ENCODE results near the gene KIF6.

DNA sequence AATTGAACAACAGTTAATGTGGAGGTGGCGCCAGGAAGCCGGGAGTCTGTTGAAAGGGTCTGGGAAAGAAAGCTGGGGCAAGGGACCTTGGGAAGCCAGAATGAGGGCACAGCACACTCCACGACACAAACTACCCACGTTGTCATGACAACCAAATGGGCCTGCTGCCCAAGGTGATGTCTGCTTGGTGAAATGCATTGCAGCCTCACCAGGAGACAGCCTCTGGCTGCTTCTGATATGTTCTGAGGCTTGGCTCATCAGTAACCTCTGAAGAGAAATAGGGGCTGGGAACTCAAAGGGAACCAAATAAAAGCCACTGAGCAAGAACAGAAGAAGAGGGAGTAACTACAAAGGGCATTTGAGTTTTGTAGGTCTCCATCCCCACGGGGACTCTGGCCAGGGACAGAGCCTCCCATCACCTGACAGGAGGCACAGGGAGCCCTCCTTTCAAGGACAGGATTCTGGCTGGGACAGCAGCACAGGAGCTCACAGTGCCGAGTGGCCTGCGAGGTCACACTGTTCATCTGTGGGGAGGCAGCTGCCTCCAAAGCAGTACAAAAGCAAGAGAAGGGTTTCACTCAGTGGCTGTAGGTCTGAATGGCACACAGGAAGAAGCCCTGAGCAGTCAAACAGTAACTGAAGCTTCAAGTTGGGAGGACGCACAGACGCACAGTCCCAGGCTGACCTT lies 358.1 kb downstream of the KIF6 start:
- TF ChIP-seq, protein P1, sequence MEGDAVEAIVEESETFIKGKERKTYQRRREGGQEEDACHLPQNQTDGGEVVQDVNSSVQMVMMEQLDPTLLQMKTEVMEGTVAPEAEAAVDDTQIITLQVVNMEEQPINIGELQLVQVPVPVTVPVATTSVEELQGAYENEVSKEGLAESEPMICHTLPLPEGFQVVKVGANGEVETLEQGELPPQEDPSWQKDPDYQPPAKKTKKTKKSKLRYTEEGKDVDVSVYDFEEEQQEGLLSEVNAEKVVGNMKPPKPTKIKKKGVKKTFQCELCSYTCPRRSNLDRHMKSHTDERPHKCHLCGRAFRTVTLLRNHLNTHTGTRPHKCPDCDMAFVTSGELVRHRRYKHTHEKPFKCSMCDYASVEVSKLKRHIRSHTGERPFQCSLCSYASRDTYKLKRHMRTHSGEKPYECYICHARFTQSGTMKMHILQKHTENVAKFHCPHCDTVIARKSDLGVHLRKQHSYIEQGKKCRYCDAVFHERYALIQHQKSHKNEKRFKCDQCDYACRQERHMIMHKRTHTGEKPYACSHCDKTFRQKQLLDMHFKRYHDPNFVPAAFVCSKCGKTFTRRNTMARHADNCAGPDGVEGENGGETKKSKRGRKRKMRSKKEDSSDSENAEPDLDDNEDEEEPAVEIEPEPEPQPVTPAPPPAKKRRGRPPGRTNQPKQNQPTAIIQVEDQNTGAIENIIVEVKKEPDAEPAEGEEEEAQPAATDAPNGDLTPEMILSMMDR (IDR thresholded peaks at IDR 0.05; ENCODE audit: low read length), result no peak
- TF ChIP-seq EZH2 (IDR thresholded peaks at IDR 0.05; ENCODE audit: borderline replicate concordance, low read length), result no peak

Measured in OCI-LY1 (cell line).